Common myeloid progenitor, CD34-positive (primary cell): ENCODE data around the gene MED15.

Source experiments
- CTCF ChIA-PET: fragments of 350-600 bp; sonication (Branson Sonifier 250); formaldehyde crosslinking; loops from one replicate; lab custom pipeline; 2021; ENCODE audit warnings: antibody characterized with exemption; lab: Charles Lee
- POLR2A ChIA-PET: fragments of 350-600 bp; sonication (Branson Sonifier 250); formaldehyde crosslinking; loops from one replicate; lab custom pipeline; 2021; ENCODE audit warnings: antibody characterized with exemption; lab: Charles Lee
- DNase-seq, 3 donors: peaks; one replicate each; pipeline versions ENCODE4 v3.0.0 to v3.0.0-alpha.2; 2013
- H3K27ac ChIP-seq, 2 experiments: 1 replicate in 1 of 2; 2 replicates in 1 of 2; pipeline ENCODE4 v1.7.0; 2013; ENCODE audit warnings: inconsistent platforms in 2 of 2, low read length in 2 of 2, mild to moderate bottlenecking in 2 of 2, low read depth in 1 of 2, moderate library complexity in 1 of 2; ENCODE audit not compliant: severe bottlenecking in 2 of 2, insufficient read depth in 1 of 2, poor library complexity in 1 of 2
- H3K27me3 ChIP-seq, 5 experiments: replicated peaks in 2 of 5; 1 replicate in 3 of 5; 2 replicates in 2 of 5; pipeline versions ENCODE4 v1.6.1 to v1.7.0; 2013; ENCODE audit warnings: low read length in 4 of 5, mild to moderate bottlenecking in 2 of 5, moderate library complexity in 2 of 5, inconsistent platforms in 1 of 5; ENCODE audit not compliant: insufficient read depth in 5 of 5, control insufficient read depth in 4 of 5
- H3K36me3 ChIP-seq, 4 experiments: 1 replicate in 2 of 4; 2 replicates in 2 of 4; pipeline versions ENCODE4 v1.6.1 to v1.7.0; 2013; ENCODE audit warnings: low read length in 3 of 4, control low read depth in 1 of 4, mild to moderate bottlenecking in 1 of 4; ENCODE audit not compliant: control insufficient read depth in 4 of 4, insufficient read depth in 4 of 4
- H3K4me1 ChIP-seq, 4 experiments: 1 replicate in 3 of 4; 2 replicates in 1 of 4; pipeline versions ENCODE4 v1.6.1 to v1.7.1; 2013; ENCODE audit warnings: low read length in 3 of 4, mild to moderate bottlenecking in 3 of 4, control low read depth in 1 of 4, inconsistent platforms in 1 of 4, moderate library complexity in 1 of 4; ENCODE audit not compliant: control insufficient read depth in 4 of 4, insufficient read depth in 4 of 4; ENCODE audit errors: control extremely low read depth in 1 of 4
- H3K4me3 ChIP-seq, 7 experiments: 1 replicate in 4 of 7; 2 replicates in 3 of 7; pipeline versions ENCODE4 v1.5.1 to v1.7.0; 2013; ENCODE audit warnings: mild to moderate bottlenecking in 7 of 7, low read length in 6 of 7, moderate library complexity in 6 of 7, inconsistent platforms in 2 of 7, low read depth in 2 of 7, control low read depth in 1 of 7; ENCODE audit not compliant: insufficient read depth in 4 of 7, control insufficient read depth in 1 of 7; ENCODE audit errors: extremely low read depth in 1 of 7
- H3K9me3 ChIP-seq, 5 experiments: 1 replicate in 4 of 5; 2 replicates in 1 of 5; pipeline versions ENCODE4 v1.6.1 to v1.7.1; 2013; ENCODE audit warnings: low read length in 4 of 5, mild to moderate bottlenecking in 2 of 5, inconsistent platforms in 1 of 5, low read depth in 1 of 5, moderate library complexity in 1 of 5; ENCODE audit not compliant: control insufficient read depth in 4 of 5, insufficient read depth in 2 of 5; ENCODE audit errors: control extremely low read depth in 1 of 5
- WGBS: methylation state at CpG from one replicate; pipeline ENCODE4 v1.1.5; 2013; ENCODE audit not compliant: insufficient coverage; 5-methylcytosine and 5-hydroxymethylcytosine counted together

The MED15 gene

DNA sequence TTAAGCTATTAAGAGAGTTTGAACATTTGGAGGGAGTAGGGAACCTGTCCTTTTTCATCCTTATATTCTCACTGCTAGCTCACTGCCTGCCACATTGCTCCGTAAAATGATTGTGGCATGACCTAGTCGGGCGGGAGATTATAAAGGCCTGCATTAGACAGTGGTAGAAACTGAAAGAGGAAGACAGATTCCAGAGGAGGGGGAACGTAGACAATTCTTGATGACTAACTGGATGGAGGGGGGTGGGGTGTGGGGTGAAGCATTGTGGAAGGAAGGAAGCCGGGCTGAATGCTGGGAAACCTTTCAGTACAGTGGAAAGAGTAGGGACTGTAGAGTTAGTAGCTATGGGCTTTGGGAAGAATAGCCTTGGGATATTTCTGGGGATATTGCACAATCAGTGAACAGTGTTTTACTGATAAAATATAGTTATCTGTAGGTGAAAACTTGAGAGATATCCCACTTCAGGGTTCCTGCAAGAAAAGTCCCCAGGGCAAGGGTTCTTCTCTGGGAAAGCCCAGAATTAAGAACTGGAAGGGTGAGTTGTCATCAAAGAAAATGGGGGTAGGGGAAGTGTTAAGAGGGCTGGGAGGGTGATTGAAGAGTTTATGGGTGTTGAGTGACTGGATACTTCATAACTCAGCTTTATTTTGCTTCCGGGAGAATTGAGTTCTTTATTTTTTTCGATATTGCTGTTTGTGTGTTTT, 2.1 kb downstream of the MED15 start:
- 0% methylated on average over 4 of the region's 7 CpGs for WGBS
- H3K27me3 ChIP-seq, result no peaks in the 10 kb centered on the region
- peak overlapping the region; percentile 59 to 97 for H3K27ac ChIP-seq
- CTCF ChIA-PET, result interaction anchor here (0.5 to 2.5 kb wide), 5 partner anchors 9 to 1276 kb away, joined by 3 to 7 read pairs (median 4); no protein-coding TSS in a partner anchor
- peak; percentile 88 to 93 (median 92) for DNase-seq
- POLR2A ChIA-PET, result no interaction called here
- peaks cover 2 to 16% (median 3%) of the 10 kb centered on the region in 4 experiments for H3K36me3 ChIP-seq
- H3K4me1 ChIP-seq, result peaks cover 10 to 31% (median 27%) of the 10 kb centered on the region in 4 experiments
- H3K4me3 ChIP-seq, result peak overlapping the region in 6 of 7 experiments; percentile 50 to 98 (median 82)
- no peaks in the 10 kb centered on the region for H3K9me3 ChIP-seq

- H3K27me3 ChIP-seq, result no peaks in the 10 kb centered on the region
- ChIA-PET CTCF (interaction anchor here (1.2 to 2.5 kb wide), 3 partner anchors 9 to 61 kb away, joined by 3 to 7 read pairs (median 7); no protein-coding TSS in a partner anchor), POLR2A (no interaction called here)
- no peak for DNase-seq
- no peak overlapping the region for H3K4me3 ChIP-seq
- 100% methylated on average over 3 of the region's 10 CpGs for WGBS
- no peak overlapping the region for H3K27ac ChIP-seq
- H3K4me1 ChIP-seq, result peaks cover 10 to 31% (median 27%) of the 10 kb centered on the region in 4 experiments
- peaks cover 2 to 23% (median 10%) of the 10 kb centered on the region in 4 experiments for H3K36me3 ChIP-seq
- no peaks in the 10 kb centered on the region for H3K9me3 ChIP-seq
Observed at GRCh38 chr22:20510811-20511577, 3.6 kb downstream of the MED15 start.

GRCh38 chr22:20511578-20512229, 4.3 kb downstream of the MED15 start:
- H3K4me1 ChIP-seq, result peaks cover 10 to 31% (median 27%) of the 10 kb centered on the region in 4 experiments
- WGBS, result 100% methylated on average over 2 of the region's 4 CpGs
- POLR2A ChIA-PET, result interaction anchor here (0.7 kb wide), 1 partner anchor 97 kb away, joined by 3 read pairs; no protein-coding TSS in a partner anchor

GRCh38 chr22:20514658-20515406, 7.4 kb downstream of the MED15 start:
- Histone ChIP-seq H3K4me3 (no peak overlapping the region), H3K4me1 (peaks cover 2 to 10% (median 6%) of the 10 kb centered on the region in 4 experiments), H3K36me3 (peaks cover 4 to 46% (median 25%) of the 10 kb centered on the region in 4 experiments), H3K27ac (no peak overlapping the region), H3K9me3 (no peaks in the 10 kb centered on the region), H3K27me3 (no peaks in the 10 kb centered on the region)
- DNase-seq, result no peak
- 99% methylated on average over 5 of the region's 6 CpGs for WGBS
- POLR2A ChIA-PET, result no interaction called here
- CTCF ChIA-PET, result interaction anchor here (1.6 to 2.0 kb wide), 2 partner anchors 42 to 49 kb away, joined by 5 read pairs; no protein-coding TSS in a partner anchor

More at GRCh38 chr22:20511578-20512229, 4.3 kb downstream of the MED15 start:
- H3K27ac ChIP-seq, result peak overlapping the region in 1 of 2 experiments; percentile 25
- no peak for DNase-seq
- no peaks in the 10 kb centered on the region for H3K9me3 ChIP-seq
- CTCF ChIA-PET, result interaction anchor here (1.2 to 2.5 kb wide), 3 partner anchors 8 to 60 kb away, joined by 3 to 7 read pairs (median 7); no protein-coding TSS in a partner anchor
- no peaks in the 10 kb centered on the region for H3K27me3 ChIP-seq
- peaks cover 2 to 23% (median 12%) of the 10 kb centered on the region in 4 experiments for H3K36me3 ChIP-seq
- no peak overlapping the region for H3K4me3 ChIP-seq

GRCh38 chr22:20516399-20516798, 9.0 kb downstream of the MED15 start:
- Histone ChIP-seq H3K27ac (no peak overlapping the region), H3K9me3 (no peaks in the 10 kb centered on the region), H3K27me3 (no peaks in the 10 kb centered on the region), H3K4me1 (peaks cover 0 to 4% (median under 1%) of the 10 kb centered on the region in 4 experiments), H3K36me3 (peaks cover 6 to 51% (median 33%) of the 10 kb centered on the region in 4 experiments), H3K4me3 (no peak overlapping the region)
- ChIA-PET CTCF (no interaction called here), POLR2A (no interaction called here)
- no peak for DNase-seq
- 100% methylated on average over 1 of the region's 2 CpGs for WGBS

GRCh38 chr22:20517422-20517821, 10.0 kb downstream of the MED15 start:
- 60% methylated on average over 3 of the region's 4 CpGs for WGBS
- CTCF ChIA-PET, result interaction anchor here (0.8 kb wide), 1 partner anchor 11 kb away, joined by 3 read pairs; no protein-coding TSS in a partner anchor
- Histone ChIP-seq H3K27ac (peak overlapping the region in 1 of 2 experiments; percentile 47), H3K4me3 (no peak overlapping the region), H3K9me3 (no peaks in the 10 kb centered on the region), H3K36me3 (peaks cover 6 to 57% (median 35%) of the 10 kb centered on the region in 4 experiments), H3K27me3 (no peaks in the 10 kb centered on the region), H3K4me1 (peaks cover 0 to 7% (median 2%) of the 10 kb centered on the region in 4 experiments)
- DNase-seq, result no peak
- POLR2A ChIA-PET, result no interaction called here
